Thoracic aorta (tissue), 2 donors: ENCODE data around the gene POGZ. TPM values are rescaled to one million over a fixed set of nuclear protein-coding genes. Genes with fewer than 3 reads are reported as not detected.

Experiments
- ATAC-seq: fragments of 150-250 bp; one replicate; pipeline ENCODE4 v1.8.0; 2017; ENCODE audit warnings: low read depth; ENCODE audit not compliant: insufficient number of reproducible peaks, low FRiP score
- DNase-seq: peaks from one replicate; pipeline ENCODE4 v3.0.0-alpha.2; 2020; ENCODE audit warnings: low spot score
- H3K27ac ChIP-seq, 2 donors: fragments of 200-600 bp; sonication (generic); 1 replicate in 1 of 2; 2 replicates in 1 of 2; pipeline ENCODE4 v1.5.1; 2016; ENCODE audit warnings: mild to moderate bottlenecking in 2 of 2, moderate library complexity in 2 of 2
- H3K27me3 ChIP-seq: fragments of 200-600 bp; sonication (generic); replicated peaks from 2 replicates; pipeline ENCODE4 v1.6.0; 2016; ENCODE audit warnings: mild to moderate bottlenecking; ENCODE audit not compliant: insufficient read depth
- H3K36me3 ChIP-seq: fragments of 200-600 bp; sonication (generic); one replicate; pipeline ENCODE4 v1.5.1; 2016
- H3K4me1 ChIP-seq, 2 donors: fragments of 200-600 bp; sonication (generic); 1 replicate in 1 of 2; 2 replicates in 1 of 2; pipeline versions ENCODE4 v1.5.1 to v1.6.0; 2016; ENCODE audit warnings: low read depth in 2 of 2, mild to moderate bottlenecking in 1 of 2; ENCODE audit not compliant: control insufficient read depth in 1 of 2
- H3K4me3 ChIP-seq: fragments of 200-600 bp; sonication (generic); 2 replicates; pipeline ENCODE4 v1.5.1; 2016; ENCODE audit warnings: mild to moderate bottlenecking
- H3K9me3 ChIP-seq: fragments of 200-600 bp; sonication (generic); 2 replicates; pipeline ENCODE4 v1.5.1; 2016
- CTCF ChIP-seq: fragments of 200-600 bp; sonication (generic); IDR thresholded peaks from one replicate; pipeline ENCODE4 v1.5.1; 2019; ENCODE audit warnings: antibody characterized with exemption
- total RNA-seq, 2 donors: library from RNA; depleted of rRNA; stranded (reverse); fragments of >200 nt; gene quantifications; one replicate each; pipeline versions ENCODE4 v1.1.0 to v1.2.3, GENCODE V29; 2016

Gene POGZ
- total RNA-seq, 2 donors from 2014 or later = 64.1 to 76.9 TPM

GRCh38 chr1:151495316-151495715, 36.0 kb upstream of the POGZ start:
- Histone ChIP-seq H3K4me1 (peaks cover 0 to 3% of the 10 kb centered on the region in 2 donors), H3K27me3 (no peaks in the 10 kb centered on the region), H3K27ac (no peak overlapping the region), H3K9me3 (no peaks in the 10 kb centered on the region), H3K36me3 (no peaks in the 10 kb centered on the region), H3K4me3 (no peak overlapping the region)
- TF ChIP-seq CTCF = no peak
- no peak for ATAC-seq
- no peak for DNase-seq

- H3K4me3 ChIP-seq = no peak overlapping the region
- ATAC-seq (peak; percentile 76), DNase-seq (no peak)
- H3K9me3 ChIP-seq = no peaks in the 10 kb centered on the region
- H3K27me3 ChIP-seq = no peaks in the 10 kb centered on the region
- no peak for TF ChIP-seq CTCF
- no peaks in the 10 kb centered on the region for H3K36me3 ChIP-seq
- H3K27ac ChIP-seq = no peak overlapping the region
- H3K4me1 ChIP-seq = peaks cover 0 to 3% of the 10 kb centered on the region in 2 donors
These were observed 35.5 kb upstream of the POGZ start for GRCh38 chr1:151494741-151495281.

GRCh38 chr1:151493042-151493441, 33.7 kb upstream of the POGZ start:
- H3K4me1 ChIP-seq = peaks cover 0 to 3% of the 10 kb centered on the region in 2 donors
- no peaks in the 10 kb centered on the region for H3K9me3 ChIP-seq
- no peaks in the 10 kb centered on the region for H3K27me3 ChIP-seq
- H3K4me3 ChIP-seq = no peak overlapping the region
- no peak for TF ChIP-seq CTCF
- no peak overlapping the region for H3K27ac ChIP-seq
- ATAC-seq = no peak
- no peaks in the 10 kb centered on the region for H3K36me3 ChIP-seq
- no peak for DNase-seq

GRCh38 chr1:151492120-151492519, 32.8 kb upstream of the POGZ start:
- H3K4me1 ChIP-seq = peaks cover 0 to 3% of the 10 kb centered on the region in 2 donors
- ATAC-seq = no peak
- H3K9me3 ChIP-seq = no peaks in the 10 kb centered on the region
- no peak for DNase-seq
- no peaks in the 10 kb centered on the region for H3K36me3 ChIP-seq
- no peak overlapping the region for H3K27ac ChIP-seq
- TF ChIP-seq CTCF = no peak
- H3K4me3 ChIP-seq = no peak overlapping the region
- H3K27me3 ChIP-seq = no peaks in the 10 kb centered on the region

- Histone ChIP-seq H3K4me3 (no peak overlapping the region), H3K9me3 (no peaks in the 10 kb centered on the region), H3K36me3 (no peaks in the 10 kb centered on the region), H3K27me3 (no peaks in the 10 kb centered on the region), H3K27ac (no peak overlapping the region), H3K4me1 (peaks cover 0 to 3% of the 10 kb centered on the region in 2 donors)
- ATAC-seq (no peak), DNase-seq (no peak)
- TF ChIP-seq CTCF = no peak
These were observed 32.3 kb upstream of the POGZ start for GRCh38 chr1:151491641-151492040.
